ENCODE measurements around the gene AMN.

- no peak for TF ChIP-seq CTCF (conservative IDR thresholded peaks at IDR 0.05)
- no peak for TF ChIP-seq EZH2 (IDR thresholded peaks at IDR 0.05; ENCODE audit: low read depth)
These were observed 41.8 kb downstream of the AMN start for GRCh38 chr14:102964152-102964730.
